Neural cell (in vitro differentiated cells): ENCODE measurements around the gene ALDH1B1. TPM values are rescaled to one million over a fixed set of nuclear protein-coding genes. Genes with fewer than 3 reads are reported as not detected.

Experiments used
- H2AFZ ChIP-seq: fragments of 200-600, 300-800 bp; sonication (generic), shearing (Covaris generic); 2 replicates; pipeline ENCODE4 v1.6.0; 2014; ENCODE audit warnings: low read depth, mild to moderate bottlenecking, antibody characterized with exemption, low read length, moderate library complexity
- H3F3A ChIP-seq: fragments of 200-600 bp; shearing (Covaris generic); 2 replicates; pipeline ENCODE4 v1.6.1; 2016; ENCODE audit warnings: mild to moderate bottlenecking, moderate library complexity, mixed read lengths, antibody characterized with exemption, low read length; ENCODE audit not compliant: insufficient read depth, poor library complexity, severe bottlenecking
- H3K27ac ChIP-seq: fragments of 200-600, 300-800 bp; sonication (generic), shearing (Covaris generic); 2 replicates; pipeline ENCODE4 v1.5.1; 2014; ENCODE audit warnings: mild to moderate bottlenecking, low read length, moderate library complexity
- H3K27me3 ChIP-seq: fragments of 300-800, 200-600 bp; sonication (generic), shearing (Covaris generic); 2 replicates; pipeline ENCODE4 v1.6.0; 2014; ENCODE audit warnings: mild to moderate bottlenecking, low read depth, low read length, moderate library complexity; ENCODE audit not compliant: insufficient read depth
- H3K36me3 ChIP-seq: fragments of 300-800, 200-600 bp; sonication (generic), shearing (Covaris generic); 2 replicates; pipeline ENCODE4 v1.5.1; 2014; ENCODE audit warnings: mild to moderate bottlenecking, antibody characterized with exemption, low read length, moderate library complexity; ENCODE audit not compliant: insufficient read depth
- H3K4me2 ChIP-seq: fragments of 300-800, 200-600 bp; sonication (generic), shearing (Covaris generic); 2 replicates; pipeline ENCODE4 v1.6.0; 2014; ENCODE audit warnings: mild to moderate bottlenecking, low read length
- H3K4me3 ChIP-seq: fragments of 300-800, 200-600 bp; sonication (generic), shearing (Covaris generic); 2 replicates; pipeline ENCODE4 v1.5.1; 2014; ENCODE audit warnings: mild to moderate bottlenecking, low read length, moderate library complexity
- H3K79me2 ChIP-seq: fragments of 200-600 bp; shearing (Covaris generic); replicated peaks from 2 replicates; pipeline ENCODE4 v1.6.0; 2014; ENCODE audit warnings: mild to moderate bottlenecking, low read length, moderate library complexity; ENCODE audit not compliant: insufficient read depth
- H3K9ac ChIP-seq: fragments of 300-800, 200-600 bp; sonication (generic), shearing (Covaris generic); 2 replicates; pipeline ENCODE4 v1.6.1; 2016; ENCODE audit warnings: mild to moderate bottlenecking, low read length, mixed read lengths
- H3K9me2 ChIP-seq: fragments of 200-600 bp; shearing (Covaris generic); 2 replicates; pipeline ENCODE4 v1.6.1; 2016; ENCODE audit warnings: mild to moderate bottlenecking, low read length, mixed read lengths; ENCODE audit not compliant: insufficient read depth
- H3K9me3 ChIP-seq: fragments of 200-600, 300-800 bp; sonication (generic), shearing (Covaris generic); 2 replicates; pipeline ENCODE4 v1.6.1; 2016; ENCODE audit warnings: mild to moderate bottlenecking, mixed run types, low read length, moderate library complexity, mixed read lengths
- H4K20me1 ChIP-seq: fragments of 200-600 bp; shearing (Covaris generic); 2 replicates; pipeline ENCODE4 v1.6.1; 2016; ENCODE audit warnings: mild to moderate bottlenecking, mixed run types; ENCODE audit not compliant: insufficient read depth
- CTCF ChIP-seq: fragments of 450-650 bp; IDR thresholded peaks from 2 replicates; pipeline ENCODE4 v1.5.1; 2014; ENCODE audit warnings: antibody characterized with exemption, mild to moderate bottlenecking, moderate library complexity; ENCODE audit not compliant: poor library complexity, severe bottlenecking
- EP300 ChIP-seq: fragments of 450-650 bp; conservative IDR thresholded peaks from 2 replicates; pipeline ENCODE4 v1.6.1; 2014; ENCODE audit warnings: antibody characterized with exemption, mild to moderate bottlenecking, moderate library complexity; ENCODE audit not compliant: poor library complexity, severe bottlenecking
- EZH2 ChIP-seq: fragments of 200-600, 300-800 bp; shearing (Covaris generic), sonication (generic); IDR thresholded peaks from 2 replicates; pipeline ENCODE4 v1.6.1; 2014; ENCODE audit warnings: antibody characterized with exemption, low read length, borderline replicate concordance, mild to moderate bottlenecking; ENCODE audit not compliant: insufficient read depth, poor library complexity, severe bottlenecking
- MXI1 ChIP-seq: fragments of 450-650 bp; conservative IDR thresholded peaks from 2 replicates; pipeline ENCODE4 v1.6.1; 2014; ENCODE audit warnings: antibody characterized with exemption, mild to moderate bottlenecking; ENCODE audit not compliant: poor library complexity, severe bottlenecking
- POLR2AphosphoS5 ChIP-seq: IDR thresholded peaks from 2 replicates; pipeline ENCODE4 v1.6.1; 2012
- RAD21 ChIP-seq: fragments of 450-650 bp; conservative IDR thresholded peaks from 2 replicates; pipeline ENCODE4 v1.6.1; 2014; ENCODE audit warnings: antibody characterized with exemption, mild to moderate bottlenecking, moderate library complexity
- REST ChIP-seq: IDR thresholded peaks from 2 replicates; pipeline ENCODE4 v1.6.1; 2012; ENCODE audit warnings: borderline replicate concordance
- SMC3 ChIP-seq: fragments of 450-650 bp; conservative IDR thresholded peaks from 2 replicates; pipeline ENCODE4 v1.6.1; 2014; ENCODE audit warnings: antibody characterized with exemption, mild to moderate bottlenecking, moderate library complexity; ENCODE audit not compliant: poor library complexity
- TAF1 ChIP-seq: IDR thresholded peaks from 2 replicates; pipeline ENCODE4 v1.6.1; 2012; ENCODE audit warnings: low read depth
- polyA plus RNA-seq: library from polyadenylated mRNA; depleted of rRNA; stranded (reverse); fragments of >200 nt; gene quantifications from 2 replicates; pipeline ENCODE4 v1.2.3, GENCODE V29; 2014

The ALDH1B1 gene
- polyA plus RNA-seq, 1 donor from 2014 or later = 6.6 TPM

- no peaks in the 10 kb centered on the region for H4K20me1 ChIP-seq
- no peak overlapping the region for H3K4me3 ChIP-seq
- H3K9me3 ChIP-seq = no peaks in the 10 kb centered on the region
- H3K9ac ChIP-seq = no peak overlapping the region
- no peak overlapping the region for H3K27ac ChIP-seq
- H3K27me3 ChIP-seq = no peaks in the 10 kb centered on the region
- no peak overlapping the region for H2AFZ ChIP-seq
- no peak for TF ChIP-seq REST
- no peak for TF ChIP-seq EZH2
- no peak for TF ChIP-seq MXI1
- no peak for TF ChIP-seq EP300
- no peak for TF ChIP-seq CTCF
- no peak for TF ChIP-seq SMC3
- TF ChIP-seq POLR2AphosphoS5 = no peak
- TF ChIP-seq TAF1 = no peak
- no peak for TF ChIP-seq RAD21
- H3K9me2 ChIP-seq = no peaks in the 10 kb centered on the region
- H3K36me3 ChIP-seq = no peaks in the 10 kb centered on the region
- H3K79me2 ChIP-seq = peaks cover 5% of the 10 kb centered on the region
- H3K4me2 ChIP-seq = no peak overlapping the region
- no peaks in the 10 kb centered on the region for H3F3A ChIP-seq
Measured at GRCh38 chr9:38388283-38389223, 3.9 kb upstream of the ALDH1B1 start.

- TF ChIP-seq MXI1 = no peak
- no peak for TF ChIP-seq TAF1
- no peak for TF ChIP-seq EZH2
- TF ChIP-seq CTCF = no peak
- no peak for TF ChIP-seq RAD21
- TF ChIP-seq SMC3 = no peak
- TF ChIP-seq EP300 = no peak
- TF ChIP-seq REST = no peak
- no peak for TF ChIP-seq POLR2AphosphoS5
- H3F3A ChIP-seq = no peaks in the 10 kb centered on the region
- H3K36me3 ChIP-seq = no peaks in the 10 kb centered on the region
- H3K4me2 ChIP-seq = no peak overlapping the region
- no peaks in the 10 kb centered on the region for H3K27me3 ChIP-seq
- H3K9me2 ChIP-seq = no peaks in the 10 kb centered on the region
- no peak overlapping the region for H3K4me3 ChIP-seq
- no peak overlapping the region for H3K9ac ChIP-seq
- no peaks in the 10 kb centered on the region for H4K20me1 ChIP-seq
- no peaks in the 10 kb centered on the region for H3K9me3 ChIP-seq
- no peak overlapping the region for H3K27ac ChIP-seq
- H2AFZ ChIP-seq = no peak overlapping the region
- H3K79me2 ChIP-seq = peaks cover 6% of the 10 kb centered on the region
Measured at GRCh38 chr9:38389313-38389712, 3.2 kb upstream of the ALDH1B1 start.
